H1 (cell line): ENCODE data around the gene AKT1. TPM values are rescaled to one million over a fixed set of nuclear protein-coding genes. Genes with fewer than 3 reads are reported as not detected.

Experiments used
- CTCF ChIA-PET: fragments of 300-600 bp; sonication (Branson Sonifier 250); formaldehyde crosslinking; loops from one replicate; lab custom pipeline; 2021; ENCODE audit not compliant: partially characterized antibody; lab: Charles Lee
- POLR2A ChIA-PET: fragments of 300-600 bp; sonication (Branson Sonifier 250); formaldehyde crosslinking; loops from one replicate; lab custom pipeline; 2021; ENCODE audit warnings: inconsistent platforms; ENCODE audit not compliant: partially characterized antibody; lab: Charles Lee
- DNase-seq, 2 experiments: peaks; one replicate each; pipeline versions ENCODE4 v3.0.0 to v3.0.0-alpha.2; 2010 to 2022; ENCODE audit warnings: low spot score in 2 of 2, low read depth in 1 of 2, mixed read lengths in 1 of 2
- FAIRE-seq: peaks from 2 replicates; lab custom pipeline; 2011; peaks lifted over from hg19 to GRCh38; lab: Jason Lieb, UNC
- H2AFZ ChIP-seq: 2 replicates; pipeline ENCODE4 v1.8.1; 2012; ENCODE audit warnings: low read length, inconsistent platforms
- H2AK5ac ChIP-seq: 2 replicates; pipeline ENCODE4 v1.6.1; 2013; ENCODE audit warnings: low read depth, low read length
- H2BK120ac ChIP-seq: replicated peaks from 2 replicates; pipeline ENCODE3; 2013; ENCODE audit warnings: low read depth, low read length, inconsistent platforms
- H2BK12ac ChIP-seq: 2 replicates; pipeline ENCODE4 v1.6.1; 2013; ENCODE audit warnings: low read depth, low read length
- H2BK15ac ChIP-seq: 2 replicates; pipeline ENCODE4 v1.6.1; 2013; ENCODE audit warnings: low read length
- H2BK20ac ChIP-seq: 2 replicates; pipeline ENCODE4 v1.6.1; 2013; ENCODE audit warnings: low read length
- H2BK5ac ChIP-seq: 2 replicates; pipeline ENCODE4 v1.6.1; 2013; ENCODE audit warnings: low read depth, low read length
- H3K14ac ChIP-seq: 2 replicates; pipeline ENCODE4 v1.6.1; 2013; ENCODE audit warnings: inconsistent platforms; ENCODE audit not compliant: insufficient read length
- H3K18ac ChIP-seq: 2 replicates; pipeline ENCODE4 v1.6.1; 2013; ENCODE audit warnings: low read length; ENCODE audit errors: extremely low read depth
- H3K23ac ChIP-seq: 2 replicates; pipeline ENCODE4 v1.6.1; 2013; ENCODE audit warnings: inconsistent platforms; ENCODE audit not compliant: insufficient read length
- H3K23me2 ChIP-seq: 2 replicates; pipeline ENCODE4 v1.6.1; 2013; ENCODE audit warnings: low read depth, low read length
- H3K27ac ChIP-seq: 2 replicates; pipeline ENCODE4 v1.6.1; 2011; ENCODE audit warnings: low read depth, low read length, inconsistent platforms
- H3K27me3 ChIP-seq, 4 experiments: replicated peaks in 1 of 4; 1 replicate in 1 of 4; 2 replicates in 3 of 4; pipeline versions ENCODE4 v1.6.1 to v1.8.1; 2011 to 2013; ENCODE audit warnings: low read length in 3 of 4, mild to moderate bottlenecking in 3 of 4, inconsistent platforms in 2 of 4, mixed read lengths in 2 of 4, moderate library complexity in 1 of 4; ENCODE audit not compliant: control insufficient read depth in 3 of 4, insufficient read depth in 3 of 4; ENCODE audit errors: extremely low read depth in 1 of 4
- H3K36me3 ChIP-seq, 4 experiments: 2 replicates each; pipeline versions ENCODE4 v1.6.1 to v1.8.1; 2011 to 2013; ENCODE audit warnings: mild to moderate bottlenecking in 4 of 4, low read length in 3 of 4, moderate library complexity in 2 of 4, control low read depth in 1 of 4, inconsistent platforms in 1 of 4; ENCODE audit not compliant: insufficient read depth in 4 of 4, control insufficient read depth in 2 of 4
- H3K4ac ChIP-seq: replicated peaks from 2 replicates; pipeline ENCODE3; 2013; ENCODE audit warnings: low read length, low read depth, mixed read lengths, inconsistent platforms; ENCODE audit not compliant: insufficient read length
- H3K4me1 ChIP-seq, 4 experiments: replicated peaks in 1 of 4; 1 replicate in 1 of 4; 2 replicates in 3 of 4; pipeline versions ENCODE4 v1.6.1 to v1.8.1; 2011 to 2013; ENCODE audit warnings: low read length in 3 of 4, inconsistent platforms in 2 of 4, mixed read lengths in 1 of 4; ENCODE audit not compliant: insufficient read depth in 4 of 4, control insufficient read depth in 3 of 4
- H3K4me2 ChIP-seq, 2 experiments: 2 replicates each; pipeline versions ENCODE4 v1.6.1 to v1.8.1; 2011 to 2013; ENCODE audit warnings: low read depth in 2 of 2, low read length in 2 of 2, control low read depth in 1 of 2, inconsistent platforms in 1 of 2, mild to moderate bottlenecking in 1 of 2; ENCODE audit not compliant: insufficient read depth in 1 of 2
- H3K4me3 ChIP-seq, 4 experiments: fragments of 200-600, 300-600 bp in 1 of 4; sonication (generic), shearing (Covaris generic), sonication (Bioruptor Twin) in 1 of 4; 2 replicates each; pipeline versions ENCODE4 v1.5.1 to v1.8.1; 2011 to 2016; ENCODE audit warnings: low read length in 4 of 4, low read depth in 3 of 4, control low read depth in 2 of 4, inconsistent platforms in 2 of 4, mild to moderate bottlenecking in 2 of 4, mixed read lengths in 1 of 4, moderate library complexity in 1 of 4; ENCODE audit not compliant: insufficient read depth in 2 of 4; ENCODE audit errors: extremely low read depth in 1 of 4
- H3K56ac ChIP-seq: replicated peaks from 2 replicates; pipeline ENCODE3; 2013; ENCODE audit warnings: low read depth, mild to moderate bottlenecking, mixed read lengths, low read length, inconsistent platforms; ENCODE audit not compliant: insufficient read length
- H3K79me1 ChIP-seq: 2 replicates; pipeline ENCODE4 v1.6.1; 2013; ENCODE audit warnings: low read depth, low read length, control low read depth
- H3K79me2 ChIP-seq, 2 experiments: 2 replicates each; pipeline versions ENCODE4 v1.6.1 to v1.8.1; 2012 to 2013; ENCODE audit warnings: low read length in 2 of 2, mild to moderate bottlenecking in 2 of 2, inconsistent platforms in 1 of 2; ENCODE audit not compliant: insufficient read depth in 2 of 2, control insufficient read depth in 1 of 2
- H3K9ac ChIP-seq, 4 experiments: replicated peaks in 1 of 4; 1 replicate in 1 of 4; 2 replicates in 3 of 4; pipeline versions ENCODE4 v1.6.1 to v1.8.1; 2011 to 2013; ENCODE audit warnings: low read depth in 3 of 4, low read length in 3 of 4, control low read depth in 2 of 4, mild to moderate bottlenecking in 2 of 4, moderate library complexity in 2 of 4, inconsistent platforms in 1 of 4; ENCODE audit errors: extremely low read depth in 1 of 4
- H3K9me3 ChIP-seq, 2 experiments: 2 replicates each; pipeline versions ENCODE4 v1.6.1 to v1.8.1; 2012 to 2013; ENCODE audit warnings: mild to moderate bottlenecking in 2 of 2, moderate library complexity in 2 of 2, control low read depth in 1 of 2, inconsistent platforms in 1 of 2, low read depth in 1 of 2, low read length in 1 of 2, mixed read lengths in 1 of 2; ENCODE audit not compliant: insufficient read depth in 2 of 2
- H4K20me1 ChIP-seq, 2 experiments: replicated peaks in 1 of 2; 2 replicates each; pipeline versions ENCODE3 to v1.8.1; 2011 to 2013; ENCODE audit warnings: inconsistent platforms in 2 of 2, low read length in 2 of 2, mild to moderate bottlenecking in 1 of 2; ENCODE audit not compliant: insufficient read depth in 2 of 2, control insufficient read depth in 1 of 2
- H4K5ac ChIP-seq: 2 replicates; pipeline ENCODE4 v1.6.1; 2013; ENCODE audit warnings: low read length, low read depth, mixed read lengths, inconsistent platforms; ENCODE audit not compliant: insufficient read length
- H4K8ac ChIP-seq: 2 replicates; pipeline ENCODE4 v1.8.0; 2013; ENCODE audit warnings: mild to moderate bottlenecking, moderate library complexity, low read length, inconsistent platforms; ENCODE audit not compliant: insufficient read depth; ENCODE audit errors: extremely low read depth
- H4K91ac ChIP-seq: replicated peaks from 2 replicates; pipeline ENCODE3; 2013; ENCODE audit warnings: low read length, mixed read lengths, inconsistent platforms; ENCODE audit not compliant: insufficient read length
- CHD2 ChIP-seq: IDR thresholded peaks from 2 replicates; pipeline ENCODE4 v1.6.1; 2012; ENCODE audit warnings: low read length, improper control_type of control experiment
- CTCF ChIP-seq, 3 experiments: IDR thresholded peaks; 1 replicate in 2 of 3; 2 replicates in 1 of 3; pipeline versions ENCODE4 v1.5.1 to v1.6.1; 2011; ENCODE audit warnings: low read length in 3 of 3, mild to moderate bottlenecking in 3 of 3, inconsistent platforms in 2 of 3, low read depth in 1 of 3, moderate library complexity in 1 of 3; ENCODE audit not compliant: insufficient read depth in 1 of 3; ENCODE audit errors: control extremely low read depth in 1 of 3
- POLR2A ChIP-seq, 2 experiments: IDR thresholded peaks; 1 replicate in 1 of 2; 2 replicates in 1 of 2; pipeline ENCODE4 v1.6.1; 2011; ENCODE audit warnings: low read depth in 2 of 2, low read length in 2 of 2, mild to moderate bottlenecking in 2 of 2; ENCODE audit errors: control extremely low read depth in 1 of 2
- POU5F1 ChIP-seq: IDR thresholded peaks from 2 replicates; pipeline ENCODE4 v1.6.1; 2011; ENCODE audit warnings: low read depth, mild to moderate bottlenecking, low read length, moderate library complexity
- SP4 ChIP-seq: IDR thresholded peaks from 2 replicates; pipeline ENCODE4 v1.6.1; 2012; ENCODE audit warnings: low read length, inconsistent platforms
- SRF ChIP-seq: IDR thresholded peaks from 2 replicates; pipeline ENCODE4 v1.6.1; 2011; ENCODE audit warnings: mild to moderate bottlenecking, low read depth, low read length, moderate library complexity
- WGBS, 2 experiments: shearing (Covaris generic) in 1 of 2; methylation state at CpG; one replicate each; pipeline versions ENCODE4 v1.1.6 to v1.1.7; 2013 to 2015; ENCODE audit warnings: low lambda C conversion rate in 2 of 2, mixed read lengths in 2 of 2, inconsistent platforms in 1 of 2, low coverage in 1 of 2, missing lambda C conversion rate in 1 of 2; ENCODE audit not compliant: insufficient replicate concordance in 2 of 2, insufficient coverage in 1 of 2, insufficient read length in 1 of 2; ENCODE audit errors: extremely low coverage in 1 of 2, missing lambda C conversion rate in 1 of 2; 5-methylcytosine and 5-hydroxymethylcytosine counted together
- polyA plus RNA-seq, 7 experiments: library from polyadenylated mRNA; depleted of rRNA in 3 of 7; stranded (reverse) in 5 of 7; unstranded in 2 of 7; fragments of >200 nt in 5 of 7; fragments of 200-250 nt in 2 of 7; gene quantifications; 1 replicate in 5 of 7; 2 replicates in 1 of 7; 4 replicates in 1 of 7; pipeline versions ENCODE4 v1.2.1 to v1.2.3, GENCODE V29; 2011 to 2013; ENCODE audit warnings: missing spikeins in 2 of 7, mixed read lengths in 2 of 7
- total RNA-seq: library from RNA; stranded (reverse); fragmentation: NEBNext Ultra II Directional; extraction: Animal tissue kit (Norgen Biotek cat#: 25700); gene quantifications from 2 replicates; pipeline ENCODE4 v1.2.1, GENCODE V29; 2021

AKT1 gene
- total and polyA plus RNA-seq, 2 of the 8 experiments (the other 6 are each of a cell fraction or from before 2014, with no cell fraction given): 68.1 to 71.5 TPM

DNA sequence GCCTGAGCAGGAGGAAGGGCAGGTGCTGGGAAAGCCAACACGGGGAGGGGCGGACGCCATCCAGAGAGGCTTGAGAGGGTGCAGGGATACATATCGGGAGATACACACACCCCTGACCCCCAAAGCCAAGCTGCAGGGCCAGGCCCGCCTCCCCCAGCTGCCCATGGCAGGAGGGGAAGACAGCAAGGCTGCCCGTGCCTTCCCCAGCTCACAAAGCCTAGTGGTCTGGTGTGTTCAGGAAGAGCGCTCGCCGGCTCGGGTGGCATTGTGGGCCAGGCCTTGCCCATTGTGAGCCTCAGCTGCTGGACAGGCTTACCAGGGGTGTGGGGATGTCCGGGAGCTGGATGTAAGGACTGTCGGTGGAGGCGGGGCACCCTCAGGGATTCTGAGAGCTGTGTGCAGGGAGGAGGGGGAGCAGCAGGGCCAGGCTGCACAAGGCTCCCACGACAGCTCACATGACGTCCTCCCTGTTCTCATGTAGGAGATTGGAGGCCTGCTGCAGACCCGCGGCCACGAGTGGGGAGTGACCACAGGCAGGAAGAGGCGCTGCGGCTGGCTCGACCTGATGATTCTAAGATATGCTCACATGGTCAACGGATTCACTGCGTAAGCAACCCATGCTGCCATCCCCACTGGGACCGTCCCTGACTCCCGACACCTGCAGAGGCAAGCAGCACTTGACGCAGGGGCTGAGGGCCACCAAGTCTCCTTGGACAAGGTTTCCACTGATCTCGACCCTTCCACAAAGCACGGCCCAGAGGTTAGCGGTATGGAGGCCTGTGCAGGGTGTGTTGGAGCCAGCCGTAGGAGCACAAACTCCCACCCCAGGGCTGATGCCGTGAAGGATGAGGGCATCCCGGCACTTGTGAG, 52.7 kb downstream of the AKT1 start:
- no peak overlapping the region for H2BK12ac ChIP-seq
- H3K4me3 ChIP-seq: no peak overlapping the region
- no peak overlapping the region for H2BK15ac ChIP-seq
- FAIRE-seq (no peak), DNase-seq (no peak)
- H2BK5ac ChIP-seq: no peak overlapping the region
- no peak overlapping the region for H3K4me2 ChIP-seq
- H4K5ac ChIP-seq: no peak overlapping the region
- no peak overlapping the region for H2AFZ ChIP-seq
- 0 out of 7 replicates have a peak, but pooled peaks cover 0 to 2% (median 0%) of the 10 kb centered on the region in 4 experiments for H3K27me3 ChIP-seq
- H3K4ac ChIP-seq: no peak overlapping the region
- H2BK120ac ChIP-seq: no peak overlapping the region
- peaks cover 0 to 8% of the 10 kb centered on the region in 2 experiments for H4K20me1 ChIP-seq
- H3K56ac ChIP-seq: no peak overlapping the region
- H2AK5ac ChIP-seq: no peak overlapping the region
- H3K9me3 ChIP-seq: no peaks in the 10 kb centered on the region
- no peak overlapping the region for H3K9ac ChIP-seq
- H3K27ac ChIP-seq: no peak overlapping the region
- ChIA-PET CTCF (interaction anchor here (1.0 to 4.3 kb wide), 8 partner anchors 11 to 541 kb away, joined by 3 to 18 read pairs (median 4); no protein-coding TSS in a partner anchor), POLR2A (interaction anchor here (0.7 to 1.3 kb wide), 2 partner anchors 10 to 14 kb away, joined by 3 to 6 read pairs; partner anchors contain the start of gene SIVA1)
- no peak overlapping the region for H3K18ac ChIP-seq
- H3K79me2 ChIP-seq: no peaks in the 10 kb centered on the region
- H4K8ac ChIP-seq: no peak overlapping the region
- H2BK20ac ChIP-seq: no peak overlapping the region
- WGBS, 2 experiments: 93% methylated on average over 30 of the region's 32 CpGs; no CpG with 5 or more reads in 1 of the 2 experiments
- H3K23ac ChIP-seq: no peak overlapping the region
- H3K79me1 ChIP-seq: no peaks in the 10 kb centered on the region
- no peak overlapping the region for H3K14ac ChIP-seq
- peaks cover 0 to 4% (median 0%) of the 10 kb centered on the region in 4 experiments; a peak in 1 of 8 replicates for H3K36me3 ChIP-seq
- H3K23me2 ChIP-seq: no peaks in the 10 kb centered on the region
- H4K91ac ChIP-seq: no peak overlapping the region
- no peaks in the 10 kb centered on the region for H3K4me1 ChIP-seq
- TF ChIP-seq POU5F1: no peak
- TF ChIP-seq POLR2A (IDR thresholded peaks at IDR 0.05; ENCODE audit: control extremely low read depth in 1 of 2, low read depth in 2 of 2, low read length in 2 of 2): no peak
- no peak for TF ChIP-seq CTCF (IDR thresholded peaks at IDR 0.05; ENCODE audit: control extremely low read depth in 1 of 3, insufficient read depth in 1 of 3, low read depth in 1 of 3, low read length in 3 of 3)
- TF ChIP-seq SP4: no peak
- TF ChIP-seq SRF: no peak
- no peak for TF ChIP-seq CHD2
